GM18907 (cell line): Measurements from ENCODE around the gene EVPL.
"Not testable (repeated sequence)": the region's sequence is repeated elsewhere in the genome, so short reads cannot be mapped to it uniquely, and the experiment has no call there.

Experiments
- ATAC-seq: cut with Tn5 transposase; IDR thresholded peaks from one replicate; pipeline ENCODE4 v1.9.1; 2021; ENCODE audit warnings: mild to moderate bottlenecking, moderate library complexity; ENCODE audit not compliant: unreplicated experiment

Gene EVPL

GRCh38 chr17:76027159-76027839, at the start of gene EVPL:
Gene EVPL (minus strand): TSS chr17:76027306. CDS start chr17:76027198, 108 bp downstream.
- no peak for ATAC-seq

GRCh38 chr17:76076146-76076764, 49.1 kb upstream of the EVPL start:
- no peak for ATAC-seq

GRCh38 chr17:76075364-76076145, 48.4 kb upstream of the EVPL start:
- ATAC-seq = no peak

GRCh38 chr17:76074390-76075363, 47.6 kb upstream of the EVPL start, which contains the start of gene GALR2:
Gene GALR2 (plus strand): TSS chr17:76074781. CDS start chr17:76074884, 103 bp downstream.
- ATAC-seq = no peak

GRCh38 chr17:76072148-76072858, 45.2 kb upstream of the EVPL start, which contains the start of gene SRP68:
Gene SRP68 (minus strand): TSS chr17:76072517. CDS start chr17:76072491, 26 bp downstream.
- ATAC-seq = peak; percentile 91

- peak; percentile 9 for ATAC-seq
Measured at GRCh38 chr17:76071531-76072147, 44.5 kb upstream of the EVPL start.

- ATAC-seq = no peak
Measured at GRCh38 chr17:76065775-76066174, 38.7 kb upstream of the EVPL start.

GRCh38 chr17:76063875-76064546, 36.9 kb upstream of the EVPL start:
- ATAC-seq = no peak

- not testable (repeated sequence) for ATAC-seq
Measured at GRCh38 chr17:76058264-76058663, 31.2 kb upstream of the EVPL start.

- no peak for ATAC-seq
Measured at GRCh38 chr17:76056882-76057281, 29.8 kb upstream of the EVPL start.

GRCh38 chr17:76054112-76054476, 27.0 kb upstream of the EVPL start:
- ATAC-seq = no peak

- ATAC-seq = no peak
Measured at GRCh38 chr17:76053246-76054111, 26.4 kb upstream of the EVPL start.

GRCh38 chr17:76051561-76051960, 24.5 kb upstream of the EVPL start:
- ATAC-seq = no peak

- ATAC-seq = no peak
Measured at GRCh38 chr17:76050538-76051467, 23.7 kb upstream of the EVPL start.

GRCh38 chr17:76049836-76050537, 22.9 kb upstream of the EVPL start:
- no peak for ATAC-seq

GRCh38 chr17:76049239-76049638, 22.1 kb upstream of the EVPL start:
- no peak for ATAC-seq
